GM19328 (cell line): ENCODE measurements around the gene PRR5.

Experiments used
- ATAC-seq: cut with Tn5 transposase; IDR thresholded peaks from one replicate; pipeline ENCODE4 v1.9.1; 2021; ENCODE audit warnings: mild to moderate bottlenecking, moderate library complexity; ENCODE audit not compliant: unreplicated experiment

Gene PRR5

DNA sequence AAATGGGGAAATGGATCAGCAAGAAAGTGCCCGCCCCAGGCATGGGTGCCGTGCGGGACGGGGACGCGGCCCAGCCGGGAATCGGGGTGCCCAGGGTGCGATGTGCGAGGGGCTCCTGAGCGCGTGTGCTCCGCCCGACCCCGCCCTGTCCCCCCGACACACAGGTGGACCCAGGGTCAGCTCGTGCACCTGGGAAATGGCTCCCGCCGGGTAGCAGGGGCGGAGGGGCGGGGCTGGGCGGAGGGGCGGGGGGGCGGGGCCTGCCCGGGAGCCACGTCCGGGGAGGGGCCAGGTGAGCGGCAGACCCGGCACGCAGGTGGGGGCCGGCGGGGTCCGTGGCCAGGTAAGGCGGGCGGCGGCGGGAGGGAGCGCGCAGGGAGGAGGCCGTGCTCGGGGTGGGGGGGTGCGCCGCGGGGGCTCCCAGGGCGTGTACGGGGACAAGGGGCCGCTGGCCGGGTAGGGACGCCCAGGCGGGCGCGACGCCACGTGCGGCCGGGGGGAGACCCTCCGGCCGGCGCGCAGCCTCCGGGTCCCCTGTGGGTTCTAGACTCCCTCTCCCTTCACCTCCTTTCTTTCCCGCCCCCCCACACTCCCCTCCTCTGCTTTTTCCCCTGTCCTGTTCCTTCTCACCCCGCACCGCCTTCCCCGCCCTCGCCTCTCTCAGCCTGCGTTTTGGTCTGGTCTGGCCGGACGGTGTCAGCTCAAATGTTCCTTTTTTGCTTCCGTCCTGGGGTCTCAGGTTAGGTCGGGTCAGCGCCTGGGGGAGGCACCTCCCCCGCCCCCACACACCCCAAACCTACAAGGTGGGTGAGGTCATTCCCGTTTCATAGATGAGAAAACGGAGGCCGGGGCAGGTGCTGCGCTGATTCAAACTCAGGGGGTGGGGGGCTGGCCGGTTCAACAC is 50.5 kb downstream of the PRR5 start, which contains the start of gene ARHGAP8:
Gene ARHGAP8, plus strand, starts transcription at position 291 of the 904 bp plus-strand sequence. CDS start 33,953 bp downstream, outside the sequence.
- ATAC-seq = no peak

DNA sequence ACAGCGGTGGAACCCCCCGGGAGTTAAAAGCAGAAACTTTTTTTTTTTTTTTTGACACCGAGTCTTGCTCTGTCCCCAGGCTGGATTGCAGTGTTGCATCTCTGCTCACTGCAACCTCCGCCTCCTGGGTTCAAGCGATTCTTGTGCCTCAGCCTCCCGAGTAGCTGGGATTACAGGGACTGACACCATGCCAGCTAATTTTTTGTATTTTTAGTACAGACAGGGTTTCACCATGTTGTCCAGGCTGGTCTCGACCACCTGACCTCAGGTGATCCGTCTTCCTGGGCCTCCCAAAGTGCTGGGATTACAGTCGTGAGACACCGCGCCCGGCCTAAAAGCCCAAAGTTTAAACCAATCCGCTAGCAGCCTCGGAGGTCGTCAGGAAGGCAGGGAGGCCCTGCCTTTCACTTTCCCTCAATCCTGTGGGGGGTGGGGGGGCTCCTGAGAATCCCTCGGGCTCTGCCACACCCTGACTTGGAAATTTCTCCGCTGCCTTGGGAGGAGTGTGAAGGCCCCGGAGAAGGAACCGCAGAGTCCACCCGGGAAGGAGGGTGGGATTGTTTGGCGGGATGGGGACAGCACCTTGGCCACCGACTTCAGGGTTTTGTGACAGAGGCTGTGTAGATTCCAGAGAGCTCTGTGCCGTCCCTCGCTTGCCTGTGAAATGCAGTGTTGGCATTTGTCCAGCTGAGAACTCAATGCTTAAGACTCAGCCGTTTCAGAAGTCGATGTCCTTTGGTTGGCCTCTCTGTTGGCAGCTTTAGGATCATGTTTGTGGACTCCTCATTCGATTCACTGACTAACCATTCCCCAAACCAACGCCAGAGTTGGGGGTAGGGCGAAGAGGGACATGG is 51.4 kb downstream of the PRR5 start:
- ATAC-seq = no peak

GRCh38 chr22:44754998-44755397 is 53.0 kb downstream of the PRR5 start:
- ATAC-seq = no peak

GRCh38 chr22:44755417-44755816 is 53.4 kb downstream of the PRR5 start:
- no peak for ATAC-seq

GRCh38 chr22:44755956-44756361 is 54.0 kb downstream of the PRR5 start:
- no peak for ATAC-seq

DNA sequence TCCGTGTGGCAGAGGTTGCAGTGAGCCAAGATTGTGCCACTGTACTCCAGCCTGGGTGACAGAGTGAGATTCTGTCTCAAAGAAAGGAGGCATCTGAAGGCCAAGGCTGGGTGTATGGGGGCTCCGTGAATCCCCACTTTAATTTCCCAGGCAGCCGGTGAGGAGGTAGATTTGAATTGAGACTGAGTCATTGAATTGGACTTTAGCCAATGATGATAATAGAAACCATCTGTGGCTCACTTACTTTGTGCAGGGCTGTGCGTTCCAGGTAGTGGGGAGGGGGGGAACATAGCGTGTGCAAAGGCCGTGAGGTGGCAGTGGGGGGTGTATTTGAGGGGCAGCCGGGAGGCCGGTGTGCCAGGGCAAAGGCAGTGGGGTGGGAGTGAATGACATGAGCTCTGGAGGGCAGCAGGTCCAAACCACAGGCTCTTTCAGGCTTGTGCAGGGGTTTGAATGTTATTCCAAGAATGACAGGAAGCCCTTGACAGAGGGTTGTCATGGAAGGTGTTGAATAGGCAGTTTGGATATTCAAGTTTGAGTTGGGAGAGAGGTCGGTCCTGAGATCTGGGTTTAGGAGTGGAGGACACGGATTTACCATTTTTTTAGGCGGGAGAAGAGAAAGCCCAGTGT is 56.5 kb downstream of the PRR5 start:
- ATAC-seq = no peak

GRCh38 chr22:44759001-44759400 is 57.0 kb downstream of the PRR5 start:
- no peak for ATAC-seq

DNA sequence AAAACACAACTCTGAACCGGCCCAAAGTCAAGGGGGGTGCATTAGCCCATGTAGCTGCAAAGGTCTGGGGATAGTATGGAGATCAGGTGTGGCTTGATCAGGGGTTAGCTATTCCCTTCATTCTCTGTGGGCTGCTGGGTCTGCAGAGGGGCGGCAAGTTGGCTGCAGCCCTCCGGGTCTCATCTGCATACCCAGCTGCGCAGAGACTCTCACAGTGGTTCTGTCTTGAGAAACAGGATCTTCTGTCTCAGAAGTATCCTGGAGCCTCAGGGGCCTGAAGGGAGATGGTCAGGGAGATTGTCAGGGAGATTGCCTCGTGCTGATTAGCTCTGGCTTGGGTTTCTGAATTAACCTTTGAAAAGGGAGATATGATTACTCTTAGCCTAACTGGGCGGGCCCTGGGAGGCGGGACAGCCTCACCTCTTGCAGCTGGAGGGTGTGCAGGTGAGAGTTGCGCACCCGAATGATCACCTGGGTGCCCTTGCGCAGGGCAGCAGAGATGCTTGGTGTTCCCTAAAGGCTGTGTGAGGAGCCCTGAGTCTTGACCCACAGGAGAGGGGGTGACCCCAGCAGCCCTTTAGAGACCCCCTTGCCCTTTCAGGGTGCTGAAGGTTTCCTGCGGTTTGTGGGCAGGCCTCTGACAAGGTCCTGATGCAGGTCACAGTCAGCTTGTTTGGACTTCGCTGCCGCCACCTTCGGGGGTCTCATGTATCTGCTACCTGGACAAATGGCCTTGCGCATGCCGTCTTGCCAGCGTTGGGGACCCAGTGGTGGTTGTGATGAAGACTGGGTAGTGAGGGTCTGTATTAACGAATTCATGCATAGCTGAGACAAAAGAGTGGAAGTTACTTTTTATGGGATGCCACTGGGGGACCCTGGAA is 57.7 kb downstream of the PRR5 start:
- no peak for ATAC-seq

DNA sequence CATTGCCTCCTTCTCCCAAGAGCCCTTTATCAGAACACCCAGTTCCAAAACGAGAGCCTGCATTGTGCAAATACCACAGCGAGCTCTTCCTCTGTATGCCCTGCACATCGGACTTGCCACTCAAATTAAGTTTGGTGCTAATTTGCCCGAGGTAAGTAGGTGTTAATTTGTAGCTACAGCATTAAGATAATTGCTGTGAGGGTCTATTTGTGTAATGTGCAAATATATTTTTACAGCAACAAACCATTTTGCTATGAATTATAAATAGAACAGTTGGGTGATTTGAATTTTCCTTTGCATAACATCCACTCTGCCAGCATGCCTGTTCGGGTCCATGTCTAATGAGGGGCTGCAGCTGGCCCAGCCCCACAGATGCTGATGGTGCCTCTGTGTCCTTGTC is 58.5 kb downstream of the PRR5 start:
- no peak for ATAC-seq

- no peak for ATAC-seq
These were observed 59.0 kb downstream of the PRR5 start for GRCh38 chr22:44761025-44761424.

DNA sequence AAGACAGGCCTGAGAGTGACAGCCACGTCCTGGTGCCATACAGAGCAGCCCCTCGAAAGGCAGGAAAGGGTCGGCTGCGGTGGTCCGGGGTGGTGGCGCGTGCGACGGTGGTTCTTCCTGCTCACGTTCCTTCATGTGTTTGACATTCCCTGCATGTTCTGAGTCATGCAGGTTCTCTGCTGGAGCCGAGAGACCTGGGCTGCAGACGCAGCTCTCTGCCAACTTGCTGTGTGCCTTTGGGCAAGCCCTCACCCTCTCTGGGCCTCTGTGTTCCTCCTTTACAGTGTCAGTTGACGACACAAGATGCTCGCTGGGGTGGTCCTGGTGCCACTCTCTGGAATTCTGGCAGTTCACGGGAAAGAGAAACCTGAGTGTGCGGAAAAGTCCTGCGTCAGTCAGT is 62.4 kb downstream of the PRR5 start:
- no peak for ATAC-seq

DNA sequence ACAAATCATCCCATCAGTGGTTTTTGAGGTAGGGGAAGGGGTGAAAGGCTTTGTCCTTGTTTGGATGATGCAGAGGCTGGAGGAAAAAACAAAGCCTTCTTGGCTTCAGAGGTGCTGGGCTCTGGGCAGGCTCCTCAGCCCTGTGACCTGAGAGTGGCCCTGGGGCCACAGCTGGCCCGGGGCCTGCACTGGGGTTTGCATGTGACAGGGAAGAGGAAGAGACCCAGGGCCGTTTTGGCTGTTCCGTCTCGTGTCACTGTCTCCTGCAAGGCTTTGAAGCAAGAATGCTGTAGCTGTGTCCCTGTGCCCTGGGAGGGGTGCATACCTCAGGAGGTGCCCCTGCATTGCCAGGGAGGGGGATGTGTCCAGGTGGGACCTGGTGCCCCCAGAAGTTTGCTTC is 63.0 kb downstream of the PRR5 start:
- no peak for ATAC-seq

DNA sequence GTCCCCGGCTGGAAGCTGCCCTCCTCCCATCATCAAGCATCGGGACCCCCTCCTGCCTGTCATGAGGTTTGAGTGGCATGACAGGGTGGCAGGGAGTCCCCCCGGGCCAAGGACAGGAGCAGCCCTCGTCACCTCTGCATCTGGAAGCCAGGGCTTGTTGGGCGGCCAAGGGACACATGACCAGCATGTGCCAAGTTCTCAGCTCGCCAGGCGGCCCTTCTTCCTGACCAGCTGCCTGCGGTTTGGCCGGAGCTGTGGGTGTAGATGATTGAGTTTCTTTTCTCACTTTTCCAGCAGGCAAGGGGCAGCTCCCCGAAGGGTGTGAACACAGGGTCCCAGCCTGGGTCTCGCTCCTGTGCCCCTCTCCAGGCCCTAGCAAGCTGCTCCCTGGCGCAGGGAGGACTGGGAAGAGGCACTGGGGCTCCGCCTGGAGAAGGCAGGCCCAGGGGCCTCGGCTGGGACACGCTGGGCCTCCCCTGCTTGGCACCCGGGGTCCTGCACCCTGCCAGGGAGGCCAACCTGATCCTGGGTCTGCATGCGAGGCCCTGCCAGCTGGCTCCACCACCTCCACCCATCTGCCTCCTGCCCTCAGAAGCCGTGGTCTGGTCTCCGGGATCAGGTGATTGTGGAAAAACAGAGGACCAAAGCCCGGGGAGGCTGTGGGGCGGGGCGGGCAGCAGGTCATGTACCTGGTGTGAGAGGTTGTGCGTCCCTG is 63.7 kb downstream of the PRR5 start:
- no peak for ATAC-seq

DNA sequence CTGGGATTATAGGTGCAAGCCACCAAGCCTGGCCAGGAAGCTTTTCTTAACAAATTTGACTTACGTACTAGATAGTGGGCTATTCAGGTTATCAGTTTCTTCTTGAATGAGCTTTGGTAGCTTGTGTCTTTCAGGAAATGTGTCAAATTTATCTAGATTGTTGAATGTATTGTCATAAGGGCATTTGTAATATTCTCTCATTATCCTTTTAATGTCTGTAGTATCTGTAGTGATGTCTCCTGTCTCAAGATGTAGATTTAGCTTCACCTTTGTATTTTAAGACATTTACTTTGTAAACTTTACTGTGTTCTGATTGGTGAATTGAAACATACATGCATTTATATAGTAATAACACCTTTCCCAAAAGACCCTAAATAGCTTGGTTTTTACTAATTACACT is 71.1 kb downstream of the PRR5 start:
- no peak for ATAC-seq

GRCh38 chr22:44775862-44776261 is 73.9 kb downstream of the PRR5 start:
- ATAC-seq = no peak

- no peak for ATAC-seq
These were observed 74.8 kb downstream of the PRR5 start for GRCh38 chr22:44776605-44777363.

DNA sequence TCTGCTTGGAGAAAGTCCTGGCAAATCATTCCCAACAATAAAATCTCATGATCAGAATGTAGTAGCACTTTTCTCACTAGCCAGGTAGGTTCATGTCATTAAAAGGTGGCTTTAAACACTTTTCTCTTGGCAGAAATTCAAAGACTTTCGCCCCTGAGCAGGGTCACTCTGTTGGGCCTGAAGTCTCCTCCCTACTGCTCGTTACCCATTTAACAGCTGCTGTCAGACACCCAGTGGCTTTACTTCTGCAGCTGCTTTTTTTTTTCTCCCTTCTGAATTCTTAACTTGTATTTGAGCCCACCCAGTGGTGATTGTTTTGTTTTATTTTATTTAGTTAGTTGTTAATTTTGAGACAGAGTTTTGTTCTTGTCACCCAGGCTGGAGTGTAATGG is 75.4 kb downstream of the PRR5 start:
- no peak for ATAC-seq

DNA sequence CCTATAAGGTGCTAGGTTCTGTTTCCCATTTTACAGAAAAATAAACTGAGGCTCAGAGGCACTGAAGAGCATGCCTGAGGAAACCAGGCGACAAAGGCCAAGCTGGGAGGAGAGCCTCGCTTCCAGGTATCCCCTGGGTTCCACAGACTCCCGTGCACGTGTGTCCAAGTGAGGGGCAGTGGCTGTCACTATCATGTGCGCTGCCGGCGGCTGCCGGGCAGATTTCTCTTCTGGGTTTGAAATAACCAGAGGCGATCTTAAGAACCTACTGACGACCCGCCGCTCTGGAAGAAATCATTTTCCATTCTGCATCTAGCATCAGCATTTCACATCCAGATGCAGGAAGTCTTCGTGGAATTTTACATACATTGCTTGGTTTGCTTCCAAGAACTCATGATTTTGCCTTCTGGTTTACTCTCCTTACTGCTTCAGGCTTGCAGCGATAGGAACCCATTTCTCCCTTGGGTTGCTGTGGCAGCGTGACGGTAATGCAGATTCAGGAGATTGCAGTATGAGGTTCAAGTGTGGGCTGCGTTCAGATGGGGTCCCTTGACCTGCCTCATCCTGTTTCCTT is 79.0 kb downstream of the PRR5 start:
- ATAC-seq = no peak
